Activated T-cell treated with anti-CD3 and anti-CD28 coated beads for 4 hours (primary cell): ENCODE data around the gene E2F3.
A peak's percentile ranks its signal among the peaks of the same experiment; 100 is the strongest.

Experiments
- DNase-seq: peaks from one replicate; pipeline ENCODE4 v3.0.0-alpha.2; 2020

E2F3 gene

DNA sequence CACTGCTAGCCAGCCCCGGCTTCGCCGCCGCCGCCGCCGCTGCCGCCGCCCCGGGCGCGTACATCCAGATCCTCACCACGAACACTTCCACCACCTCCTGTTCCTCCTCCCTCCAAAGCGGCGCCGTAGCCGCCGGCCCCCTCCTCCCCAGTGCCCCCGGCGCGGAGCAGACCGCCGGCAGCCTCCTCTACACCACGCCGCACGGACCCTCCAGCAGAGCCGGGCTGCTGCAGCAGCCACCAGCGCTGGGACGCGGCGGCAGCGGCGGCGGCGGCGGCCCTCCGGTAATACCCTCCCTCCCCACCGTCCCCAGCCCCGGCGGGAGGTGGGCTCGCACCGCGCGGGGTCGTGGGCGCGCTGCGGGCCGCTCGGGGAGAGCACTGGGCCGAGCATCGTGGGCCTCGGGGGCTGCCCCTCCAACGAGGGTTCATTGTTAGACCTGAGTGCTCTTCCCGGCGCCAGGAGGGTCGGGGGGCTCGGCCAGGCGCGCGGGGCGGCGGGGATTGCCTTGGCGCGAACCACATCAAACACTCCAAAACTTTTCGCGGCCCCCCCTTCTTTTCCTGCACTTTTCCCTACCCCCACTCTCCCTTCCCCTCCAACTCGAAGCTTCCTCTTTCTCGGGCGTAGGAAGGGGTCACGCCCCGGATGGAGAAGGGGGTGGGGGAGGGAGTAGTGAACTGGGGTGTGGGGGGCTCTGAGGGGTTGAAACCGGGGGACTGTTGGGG is 827 bp downstream of the E2F3 start:
- peak; percentile 21 for DNase-seq

DNA sequence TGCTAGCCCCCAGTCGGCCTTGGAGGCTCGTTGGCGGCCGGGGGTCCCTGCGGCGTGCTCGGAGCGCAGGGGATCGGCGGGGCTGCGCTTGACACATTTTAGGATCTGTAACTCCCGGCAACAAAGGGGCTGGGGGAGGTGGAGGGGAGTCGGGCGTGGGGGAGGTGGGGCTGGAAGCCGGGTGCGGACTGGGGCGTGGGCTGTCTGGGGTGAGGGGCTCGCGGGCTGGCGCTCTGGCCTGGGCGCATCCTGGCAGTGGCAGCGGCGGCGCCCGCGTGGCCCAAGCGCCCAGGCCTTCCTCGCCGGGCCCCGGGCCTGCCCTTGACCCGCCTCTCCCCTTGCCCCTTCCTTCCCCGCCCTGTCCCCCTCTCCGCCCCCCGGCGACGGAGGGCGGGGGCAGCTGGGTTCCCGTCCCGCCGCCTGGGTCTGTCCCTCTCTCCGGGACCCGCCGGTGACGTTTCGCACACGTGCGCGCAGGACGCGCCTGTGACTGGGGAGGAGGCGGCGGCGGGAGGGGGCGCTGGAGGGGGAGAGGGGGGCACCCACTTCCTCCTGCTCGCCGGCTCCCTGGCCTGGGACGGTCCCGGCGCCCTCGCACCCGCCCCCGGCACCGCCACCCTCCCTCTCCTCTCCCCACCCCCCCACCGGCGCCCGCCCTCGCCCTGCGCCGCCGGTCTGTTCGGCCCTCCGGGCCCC is 1.5 kb downstream of the E2F3 start:
- peak; percentile 83 for DNase-seq

DNA sequence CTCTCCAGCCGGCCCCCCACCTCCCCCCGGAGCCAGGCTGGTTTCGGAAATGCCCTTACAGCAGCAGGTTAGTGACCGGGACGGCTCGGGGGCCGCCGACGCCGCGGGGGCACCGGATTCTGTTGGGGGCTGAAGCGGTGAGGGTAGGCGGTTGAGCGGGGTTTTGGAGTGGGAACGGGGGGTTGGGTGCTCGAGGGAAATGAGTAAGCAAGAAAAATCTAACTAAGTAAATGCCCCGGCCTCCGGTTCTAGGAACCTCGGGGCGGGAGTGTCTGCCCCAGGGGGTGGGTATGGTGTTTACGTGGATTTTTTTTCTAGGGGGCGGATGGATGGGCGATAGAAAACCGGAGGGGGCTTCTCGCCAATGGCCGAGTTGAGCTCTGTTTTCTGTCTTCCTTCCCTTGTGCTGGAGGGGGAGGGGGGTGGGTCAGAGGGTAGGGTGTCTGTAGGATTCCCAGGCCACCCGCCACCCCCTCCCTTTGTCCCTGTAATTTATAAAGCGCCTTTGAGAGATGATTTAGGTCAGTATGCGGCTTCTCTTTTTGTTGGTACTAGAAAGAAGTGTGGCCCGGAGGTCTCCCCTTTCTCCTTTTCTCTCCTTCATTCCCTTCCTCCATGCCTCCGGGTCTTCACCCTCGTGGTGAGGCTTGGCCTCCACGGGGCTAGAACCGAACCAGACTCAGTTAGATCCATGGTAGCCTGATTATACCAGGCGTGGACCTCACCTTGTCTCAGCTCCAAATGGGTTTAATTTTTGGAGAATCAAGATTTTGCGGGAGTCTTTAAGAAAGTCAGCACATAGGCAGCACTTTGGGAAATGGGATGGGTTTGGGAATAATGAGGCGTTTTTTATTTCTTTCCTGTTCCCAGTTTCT is 2.3 kb downstream of the E2F3 start:
- DNase-seq, result peak; percentile 78

DNA sequence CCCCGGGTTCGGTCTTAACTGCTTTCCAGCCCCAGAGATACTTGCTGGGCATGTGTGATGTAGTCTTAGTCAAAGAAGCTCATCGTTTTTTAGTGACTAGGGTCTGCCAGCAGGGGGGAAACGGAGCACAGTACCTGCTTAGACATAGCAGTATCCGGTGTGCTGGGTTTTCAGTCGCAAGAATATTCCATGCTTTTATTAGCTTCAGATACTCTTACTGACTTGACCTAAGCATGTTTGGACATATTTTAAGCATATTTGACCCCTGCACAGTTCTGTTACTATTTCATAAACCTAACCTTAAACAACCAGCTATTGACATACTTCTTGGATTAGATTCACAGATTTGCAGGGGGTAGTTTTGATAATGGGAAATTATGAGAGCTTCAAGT is 3.0 kb downstream of the E2F3 start:
- DNase-seq, result peak; percentile 60

DNA sequence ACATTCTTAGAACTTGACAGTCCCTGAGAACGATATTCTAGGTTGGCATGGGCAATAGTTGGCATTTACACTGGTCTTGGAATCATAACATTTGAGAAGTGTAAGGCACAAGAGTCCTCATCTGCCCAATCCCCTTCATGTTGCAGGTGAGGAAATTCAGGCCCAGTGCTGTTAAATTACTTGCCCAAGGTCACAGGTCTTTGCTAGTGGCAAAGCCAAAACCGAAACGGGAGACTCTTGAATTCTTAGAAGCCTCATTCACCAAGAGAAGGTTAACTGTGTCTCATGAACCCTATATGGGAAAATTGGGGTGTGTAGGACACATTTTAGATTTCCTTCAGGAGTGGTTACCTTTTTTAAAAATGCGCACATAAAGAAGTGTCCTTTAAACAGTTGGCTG is 7.2 kb downstream of the E2F3 start:
- DNase-seq, result no peak

DNA sequence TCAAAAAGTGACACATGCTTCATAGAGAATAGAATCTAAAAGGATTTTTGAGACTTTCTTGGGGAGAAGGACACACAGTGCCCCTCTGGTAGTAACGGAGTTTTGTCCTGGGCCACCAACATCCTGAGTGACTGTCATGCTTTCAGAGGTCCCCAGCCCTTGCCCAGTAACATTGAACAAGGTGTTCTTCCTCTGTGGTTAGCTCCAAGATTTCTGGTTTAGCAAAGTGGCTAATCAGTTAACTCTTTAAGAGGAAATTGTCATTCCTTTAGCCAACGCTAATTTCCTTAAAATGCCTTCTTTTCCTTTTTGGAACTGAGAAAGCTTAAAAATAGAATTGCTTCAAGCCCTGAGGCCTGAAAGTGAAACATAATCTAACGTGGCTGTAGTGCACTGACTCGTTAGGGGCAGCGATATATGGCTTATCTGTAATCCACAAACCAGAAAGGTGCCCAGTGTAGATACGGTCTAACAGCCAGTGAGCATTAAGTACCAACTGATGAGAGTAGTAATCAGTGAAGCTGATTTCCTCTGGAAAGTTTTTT is 7.8 kb downstream of the E2F3 start:
- no peak for DNase-seq

DNA sequence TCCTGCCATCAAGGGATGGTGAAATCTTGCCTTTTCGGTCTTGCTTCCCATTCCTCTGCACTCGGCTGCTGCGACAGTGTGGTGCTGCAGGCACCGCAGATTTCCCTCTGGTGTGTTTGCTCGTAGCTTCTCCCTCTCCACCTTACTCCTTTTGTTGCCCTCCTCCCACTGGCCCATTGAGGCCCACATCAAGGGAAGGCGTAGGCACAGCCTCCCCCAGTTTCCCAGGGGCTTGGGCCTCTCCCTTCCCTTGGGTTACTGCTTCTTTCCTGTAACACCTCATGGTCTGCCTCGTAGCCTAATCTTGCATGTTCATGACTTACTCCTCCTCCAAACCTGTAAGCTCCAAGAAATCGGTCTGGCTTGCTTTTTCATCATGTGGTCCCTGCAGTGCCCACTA is 9.9 kb downstream of the E2F3 start:
- DNase-seq, result no peak

DNA sequence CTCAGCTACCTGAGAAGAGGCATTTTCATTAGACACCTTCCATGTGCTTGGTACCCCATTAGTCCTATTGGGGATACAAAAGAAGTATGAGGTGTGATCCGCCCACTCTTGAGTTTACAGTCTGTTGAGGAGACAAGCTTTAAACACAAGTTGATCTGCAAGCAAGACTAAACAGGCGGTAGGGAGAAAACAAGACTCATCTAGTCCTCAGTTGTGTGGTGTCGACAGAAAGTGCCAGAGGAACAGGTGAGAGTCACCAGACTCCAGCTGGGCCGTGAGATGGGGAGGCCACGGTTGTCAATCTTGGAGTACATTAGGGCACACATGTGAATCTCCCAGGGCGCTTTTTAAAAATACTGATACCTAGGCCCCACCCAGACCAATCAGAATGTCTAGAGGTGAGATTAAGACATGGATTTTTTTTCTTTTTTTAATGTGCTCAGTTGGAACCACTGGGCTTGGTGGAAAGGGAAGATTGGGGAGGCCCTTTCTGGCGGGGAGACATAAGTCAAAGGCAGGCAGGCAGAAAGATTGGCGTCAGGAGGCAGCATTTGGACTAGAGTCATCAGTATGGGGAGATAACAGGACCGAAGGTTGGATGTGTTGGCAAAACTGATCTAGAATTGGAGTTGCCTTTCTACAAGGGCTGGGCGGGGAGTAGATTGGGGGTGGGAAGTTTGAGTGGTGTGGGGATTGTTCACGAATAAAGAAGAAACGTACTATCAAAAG is 10.4 kb downstream of the E2F3 start:
- DNase-seq, result no peak

DNA sequence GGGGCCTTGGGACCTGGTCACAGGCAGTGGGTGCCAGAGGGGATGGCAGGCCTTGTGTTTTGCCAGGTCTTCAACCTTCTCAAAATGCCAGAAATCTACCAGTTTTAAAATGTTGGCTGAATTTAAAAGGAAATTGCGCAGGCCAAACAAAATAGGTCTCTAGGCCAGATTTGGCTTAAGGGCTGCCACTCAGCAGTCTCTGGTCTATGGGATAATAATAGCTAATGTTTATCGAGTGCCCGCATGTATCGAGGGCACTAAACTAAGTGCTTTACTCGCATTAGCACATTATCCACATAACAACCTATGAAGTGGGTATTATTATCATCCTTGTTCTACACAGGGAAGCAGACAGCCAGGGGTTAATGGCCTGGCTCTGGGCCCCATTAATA is 11.0 kb downstream of the E2F3 start:
- no peak for DNase-seq

DNA sequence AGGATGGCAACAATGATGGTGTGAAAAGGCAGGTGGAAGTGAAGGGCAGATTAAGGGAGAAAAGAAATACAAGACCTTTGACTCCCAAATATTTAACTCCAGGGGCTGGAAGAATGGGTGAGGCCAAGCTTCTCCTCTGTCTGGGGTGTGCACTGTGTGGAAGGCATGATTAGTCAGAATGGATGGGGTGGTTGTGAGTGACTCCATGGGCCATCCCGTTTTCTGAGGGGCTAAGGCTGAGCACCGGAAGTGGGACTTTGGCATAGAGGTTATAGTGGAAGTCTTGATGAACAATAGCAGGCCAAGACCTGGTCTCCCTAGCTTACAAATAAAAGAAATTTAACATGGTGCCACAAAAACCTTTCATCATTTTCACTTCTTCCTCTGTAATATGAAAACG is 12.1 kb downstream of the E2F3 start:
- DNase-seq, result no peak

DNA sequence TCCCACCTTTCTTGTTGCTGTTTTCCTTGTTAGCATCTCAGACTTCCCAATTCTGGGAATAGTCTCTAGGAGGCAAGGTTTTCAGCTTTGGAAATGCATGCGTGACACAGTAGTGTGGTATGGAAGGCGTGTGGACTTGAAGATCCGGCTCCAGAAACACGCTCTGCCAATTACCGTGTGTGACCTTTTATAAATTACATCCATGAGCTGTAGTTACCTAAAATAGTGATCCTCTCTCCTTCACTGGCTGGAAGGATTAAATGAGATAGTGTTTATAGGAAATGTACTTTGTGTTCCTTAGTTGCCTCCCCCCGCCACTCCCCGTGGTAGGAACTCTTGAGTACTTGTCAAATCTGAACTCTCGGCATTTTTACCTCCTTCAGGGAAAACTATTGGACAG is 13.0 kb downstream of the E2F3 start:
- DNase-seq, result no peak

DNA sequence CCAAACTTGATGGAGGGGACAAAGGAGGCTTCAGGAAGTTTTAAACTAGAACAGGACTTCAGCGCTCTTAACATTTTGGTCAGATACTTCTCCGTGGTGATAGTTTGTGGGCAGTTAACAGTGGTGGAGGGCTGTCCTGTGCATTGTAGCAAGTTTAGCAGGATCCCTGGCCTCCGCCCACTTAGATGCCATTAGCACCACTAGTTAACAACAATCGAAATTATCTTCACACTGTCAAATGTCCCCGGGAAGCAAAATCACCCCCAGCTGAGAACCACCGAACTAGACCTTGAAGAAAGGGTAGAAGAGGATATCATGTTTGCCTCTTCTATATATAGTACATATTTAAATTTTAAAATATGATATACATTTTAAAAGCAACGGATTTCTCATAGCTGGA is 13.6 kb downstream of the E2F3 start:
- DNase-seq, result no peak

DNA sequence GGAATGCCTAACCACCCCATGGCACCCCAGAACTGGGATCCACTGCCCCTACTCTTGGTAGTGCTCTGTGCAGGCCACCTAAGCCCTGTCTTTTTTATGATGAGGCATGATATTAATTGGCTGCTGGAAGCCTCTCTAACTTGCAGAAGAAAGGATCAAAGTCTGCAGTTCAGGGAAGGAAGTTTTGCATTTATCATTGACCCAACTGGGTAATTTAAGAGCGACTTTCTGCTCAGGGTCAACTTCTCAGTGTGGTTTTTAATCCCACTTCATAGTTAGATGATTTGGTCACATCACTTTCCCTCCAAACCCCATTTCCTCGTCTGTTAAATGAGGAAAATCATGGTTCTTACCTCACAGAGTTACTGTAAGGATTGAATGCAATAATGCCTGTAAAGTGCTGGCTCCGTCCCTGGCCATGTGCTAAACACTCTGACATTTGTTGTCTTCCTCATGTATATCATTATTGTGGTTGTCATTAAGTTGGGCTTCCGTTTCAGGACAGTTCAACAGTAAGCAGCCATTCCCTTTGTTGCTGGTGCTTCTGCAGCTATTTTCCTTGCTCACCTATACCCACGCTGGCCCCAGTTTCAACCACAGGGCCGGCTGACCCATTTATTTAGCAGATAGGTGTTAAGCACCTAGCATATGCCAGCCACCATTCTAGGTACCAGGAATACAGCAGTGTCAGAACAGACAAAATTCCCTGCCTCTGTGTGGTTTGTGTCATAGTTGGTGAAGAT is 14.2 kb downstream of the E2F3 start:
- DNase-seq, result no peak

DNA sequence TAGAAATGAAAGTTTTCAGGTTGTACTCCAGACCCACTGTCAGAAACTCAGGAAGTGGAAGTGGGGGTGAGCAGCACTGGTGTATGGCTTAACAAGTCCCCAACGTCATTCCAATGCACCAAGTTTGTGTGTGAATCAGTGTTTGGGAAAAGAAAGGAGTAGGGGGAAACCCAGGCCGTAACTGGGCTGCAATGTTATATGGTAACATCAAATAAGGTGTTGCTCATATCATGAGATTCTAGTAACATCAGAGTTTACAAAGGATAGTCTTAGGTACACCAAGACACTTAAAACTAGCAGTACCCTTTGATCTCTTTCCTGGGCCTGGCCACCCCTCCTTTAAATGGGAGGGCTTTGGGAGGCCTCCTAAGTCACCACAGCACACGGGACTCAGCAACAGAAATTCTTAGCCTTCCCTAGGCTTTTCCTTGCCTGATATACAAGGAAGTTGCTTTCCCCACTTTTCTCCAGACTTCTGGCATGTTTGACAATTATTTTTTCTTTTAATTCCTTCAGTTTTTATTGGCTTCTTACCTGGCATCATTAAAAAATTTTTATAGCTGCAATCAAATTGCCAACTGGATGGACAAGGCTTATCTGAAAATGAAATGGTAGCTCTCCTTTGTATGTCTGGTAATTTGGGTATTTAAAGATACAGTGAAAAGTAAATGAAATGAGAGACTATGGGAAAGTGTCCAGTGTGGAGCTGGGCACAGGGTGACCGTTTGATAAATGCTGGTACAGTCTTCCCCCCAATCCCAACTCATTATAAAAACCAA is 15.1 kb downstream of the E2F3 start:
- DNase-seq, result no peak

DNA sequence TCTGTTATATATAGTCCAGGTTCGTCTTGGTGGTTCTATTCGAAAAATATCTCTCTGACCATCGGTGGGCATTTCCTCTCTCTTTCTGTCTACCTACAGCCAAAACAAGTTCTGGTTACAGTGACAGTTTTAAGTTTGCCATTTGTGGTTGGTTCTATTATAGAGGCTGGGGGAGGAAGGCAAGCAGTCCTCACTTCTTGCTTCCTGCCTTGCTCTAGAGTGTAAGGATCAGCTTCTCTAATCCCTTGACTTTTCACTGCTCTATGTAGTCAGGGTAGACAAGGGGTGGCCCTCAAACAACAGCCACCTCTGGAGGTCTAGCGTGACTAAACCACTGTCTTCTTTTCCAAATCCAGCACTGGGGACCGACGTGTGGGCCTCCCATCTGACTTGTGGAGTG is 16.1 kb downstream of the E2F3 start:
- no peak for DNase-seq

DNA sequence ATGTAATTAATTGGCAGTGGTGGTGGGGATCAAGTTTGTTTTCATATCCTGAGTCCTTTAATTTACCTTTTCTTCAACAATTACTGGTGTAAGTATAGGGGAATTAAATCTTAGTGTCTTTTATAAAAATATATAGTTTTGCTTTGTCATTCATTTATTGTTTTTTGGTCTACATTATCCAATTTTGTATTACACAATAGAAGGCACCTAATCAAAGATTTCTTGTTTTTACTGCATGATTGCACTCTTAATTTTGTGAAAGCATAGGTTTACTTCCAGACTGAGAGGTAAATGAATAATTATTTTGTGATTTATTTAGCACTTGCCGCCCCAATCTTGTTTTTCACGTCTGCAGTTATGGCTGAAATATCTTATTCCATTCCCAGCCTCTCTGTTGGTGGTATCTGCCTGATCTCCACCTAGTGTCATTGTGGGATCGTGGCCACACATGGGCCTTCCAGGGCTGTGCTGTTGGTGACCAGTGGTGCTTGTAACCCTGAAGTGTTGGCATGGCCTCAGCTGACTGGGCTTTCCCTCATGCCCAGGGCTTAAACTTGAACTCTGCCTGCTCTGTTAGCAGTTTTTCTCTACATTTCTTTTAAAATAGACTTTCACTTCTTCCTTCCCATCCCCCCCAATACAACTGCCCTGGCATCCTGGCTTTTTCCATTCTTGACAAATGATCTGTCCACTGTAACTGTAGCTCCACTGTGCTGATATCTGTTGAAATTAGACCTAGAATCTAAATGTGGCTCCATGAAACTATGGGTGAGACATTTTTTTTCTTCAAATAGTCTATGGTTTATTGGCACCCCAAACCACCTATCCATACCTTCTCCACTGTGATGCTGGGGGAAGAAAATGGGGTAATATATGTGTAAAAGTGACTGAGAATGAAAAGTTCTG is 24.8 kb downstream of the E2F3 start:
- DNase-seq, result no peak

DNA sequence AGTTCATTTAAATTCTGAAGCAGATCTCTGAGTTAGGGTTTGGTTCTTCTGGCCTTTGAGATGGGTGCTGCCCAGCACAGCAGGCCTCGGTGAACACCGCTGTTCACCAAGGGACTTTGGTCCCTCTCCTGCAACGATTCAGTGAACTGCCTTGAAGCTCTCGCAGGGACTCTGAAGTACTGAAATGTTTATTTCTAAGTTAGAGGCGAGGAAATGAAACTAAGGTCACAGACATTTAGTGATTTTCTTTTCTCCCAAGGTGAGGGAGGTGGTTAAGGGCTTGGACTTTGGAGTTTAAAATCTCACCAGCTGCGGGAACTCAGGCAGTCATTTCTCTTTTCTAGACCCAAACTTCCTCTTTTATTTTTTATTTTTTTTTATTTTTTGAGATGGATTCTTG is 26.2 kb downstream of the E2F3 start:
- no peak for DNase-seq

DNA sequence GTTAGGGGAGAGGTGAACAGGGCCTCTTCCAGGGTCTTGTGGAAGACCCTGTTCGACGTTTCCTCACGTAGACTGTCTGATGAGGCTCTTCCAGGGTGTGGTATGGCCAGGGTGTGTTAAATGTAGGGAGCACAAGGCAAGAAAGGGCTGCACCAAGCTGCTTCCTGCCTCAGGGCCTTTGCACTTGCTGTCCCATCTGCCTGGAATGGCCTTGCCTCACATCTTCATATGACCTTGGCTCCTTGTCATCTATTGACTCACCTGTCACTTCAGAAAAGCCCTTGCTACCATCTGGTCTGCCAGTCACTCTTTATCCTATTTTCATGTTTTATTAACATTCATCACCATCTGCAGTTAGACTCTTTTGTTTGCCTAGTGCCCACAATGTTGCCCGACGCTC is 31.0 kb downstream of the E2F3 start:
- no peak for DNase-seq

DNA sequence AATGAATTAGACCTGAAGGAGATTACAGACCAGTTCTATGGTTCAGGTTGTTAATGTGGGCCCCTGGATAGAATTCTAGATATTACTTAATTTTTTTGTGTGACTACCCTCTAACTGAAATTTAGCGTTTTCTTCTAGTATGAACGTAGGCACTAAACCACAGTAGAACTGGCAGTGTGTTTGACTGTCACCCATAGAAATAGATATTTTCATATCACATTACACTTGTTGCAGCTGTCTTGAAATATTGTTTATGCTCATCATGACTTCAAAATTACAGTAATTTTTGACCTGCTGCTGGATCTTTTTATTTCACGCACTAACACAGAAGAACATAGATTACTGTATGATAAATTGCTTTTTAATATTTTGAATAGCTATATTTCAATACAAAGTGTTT is 31.6 kb downstream of the E2F3 start:
- DNase-seq, result no peak

DNA sequence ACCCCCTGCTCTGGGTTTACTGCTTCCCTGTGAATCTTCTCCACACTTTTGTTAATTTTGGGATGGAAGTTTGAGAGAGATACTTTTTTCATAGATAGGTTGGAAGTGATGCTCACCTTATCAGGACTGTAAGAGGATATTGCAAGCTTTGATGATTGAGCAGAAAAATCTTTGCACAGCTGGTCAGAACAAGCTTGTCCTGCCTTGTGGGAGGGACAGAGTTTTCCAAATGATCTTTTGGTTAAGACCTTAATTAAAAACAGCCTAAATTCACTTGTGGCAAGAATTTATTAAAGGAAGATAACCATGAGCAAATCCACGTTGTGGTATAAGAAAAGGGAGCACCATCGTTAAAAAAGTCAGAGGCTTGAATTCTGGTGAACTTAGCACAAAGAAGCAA is 32.2 kb downstream of the E2F3 start:
- no peak for DNase-seq
